HepG2 (cell line): ENCODE results near the gene CDH12. TPM values are rescaled to one million over a fixed set of nuclear protein-coding genes. Genes with fewer than 3 reads are reported as not detected.

ENCODE experiments used
- ATAC-seq: fragments of 200-7000 bp; cut with Tn5 transposase; 3 replicates; pipeline ENCODE4 v1.9.1; 2020; ENCODE audit warnings: mild to moderate bottlenecking, moderate library complexity
- BruUV-seq: library from RNA; stranded (reverse); fragments of 400-500 nt; replicated peaks from 2 replicates; lab custom pipeline; 2021; lab: Mats Ljungman, UMichigan
- CTCF ChIA-PET: fragments of 300-600 bp; formaldehyde crosslinking; extraction: SDS; loops from one replicate; lab custom pipeline; 2021; ENCODE audit warnings: low total read pairs, inconsistent platforms, low intra/inter-chr PET ratio; lab: Yijun Ruan, JAX
- POLR2A ChIA-PET: fragments of 350-600 bp; sonication (Branson Sonifier 250); formaldehyde crosslinking; loops from one replicate; lab custom pipeline; 2020; ENCODE audit warnings: antibody characterized with exemption, inconsistent platforms; lab: Yijun Ruan, JAX
- DNase-seq: peaks from one replicate; pipeline ENCODE4 v3.0.0-alpha.2; 2015; ENCODE audit warnings: low spot score
- FAIRE-seq: peaks from 3 replicates; lab custom pipeline; 2011; peaks lifted over from hg19 to GRCh38; lab: Jason Lieb, UNC
- H2AFZ ChIP-seq: one replicate; pipeline ENCODE4 v1.6.1; 2011; ENCODE audit warnings: low read length, inconsistent platforms
- H3K27ac ChIP-seq: fragments of 300-600 bp; 3 replicates; pipeline ENCODE4 v1.8.0; 2011; ENCODE audit warnings: mixed run types, mild to moderate bottlenecking, mixed read lengths, low read length, inconsistent platforms; ENCODE audit not compliant: insufficient read depth; ENCODE audit errors: extremely low read length
- H3K27me3 ChIP-seq, 2 experiments: fragments of 200-600 bp in 1 of 2; 2 replicates in 1 of 2; 3 replicates in 1 of 2; pipeline versions ENCODE4 v1.6.0 to v1.8.0; 2011; ENCODE audit warnings: low read length in 2 of 2, mild to moderate bottlenecking in 2 of 2, moderate library complexity in 2 of 2, inconsistent platforms in 1 of 2; ENCODE audit not compliant: insufficient read depth in 2 of 2, control insufficient read depth in 1 of 2
- H3K36me3 ChIP-seq, 2 experiments: fragments of 200-600 bp in 1 of 2; replicated peaks in 1 of 2; 2 replicates in 1 of 2; 3 replicates in 1 of 2; pipeline versions ENCODE4 v1.5.1 to v1.8.0; 2011; ENCODE audit warnings: low read length in 2 of 2, inconsistent platforms in 1 of 2; ENCODE audit not compliant: insufficient read depth in 2 of 2, control insufficient read depth in 1 of 2
- H3K4me1 ChIP-seq: 2 replicates; pipeline ENCODE4 v1.5.1; 2012; ENCODE audit warnings: low read length, inconsistent platforms; ENCODE audit not compliant: insufficient read depth
- H3K4me2 ChIP-seq: 2 replicates; pipeline ENCODE4 v1.6.0; 2011; ENCODE audit warnings: low read depth, low read length, inconsistent platforms
- H3K4me3 ChIP-seq, 3 experiments: fragments of 200-600 bp in 1 of 3; sonication (generic), shearing (Covaris generic) in 1 of 3; replicated peaks in 1 of 3; 2 replicates each; pipeline ENCODE4 v1.5.1; 2011 to 2016; ENCODE audit warnings: low read length in 3 of 3, inconsistent platforms in 2 of 3, low read depth in 2 of 3, mild to moderate bottlenecking in 2 of 3, control low read depth in 1 of 3, mixed read lengths in 1 of 3; ENCODE audit not compliant: insufficient read depth in 1 of 3
- H3K79me2 ChIP-seq: one replicate; pipeline ENCODE4 v1.6.1; 2011; ENCODE audit warnings: low read length, inconsistent platforms; ENCODE audit not compliant: insufficient read depth
- H3K9ac ChIP-seq: 2 replicates; pipeline ENCODE4 v1.6.0; 2011; ENCODE audit warnings: mild to moderate bottlenecking, low read depth, low read length, inconsistent platforms; ENCODE audit not compliant: insufficient read depth
- H3K9me3 ChIP-seq: 2 replicates; pipeline ENCODE4 v1.5.1; 2012; ENCODE audit warnings: mild to moderate bottlenecking, low read length
- H4K20me1 ChIP-seq: 2 replicates; pipeline ENCODE4 v1.6.0; 2011; ENCODE audit warnings: inconsistent platforms, mild to moderate bottlenecking, low read length, moderate library complexity; ENCODE audit not compliant: insufficient read depth
- BCLAF1 ChIP-seq: fragments of 450-650 bp; IDR thresholded peaks from 2 replicates; pipeline ENCODE4 v1.6.1; 2017; ENCODE audit warnings: mild to moderate bottlenecking
- DMAP1 ChIP-seq: IDR thresholded peaks from 2 replicates; pipeline ENCODE4 v1.6.1; 2016
- DZIP1 ChIP-seq: sonication (generic); formaldehyde crosslinking; IDR thresholded peaks from 2 replicates; pipeline ENCODE4 v1.5.0; 2020; ENCODE audit warnings: mild to moderate bottlenecking, missing genetic modification reagents
- HNF4G ChIP-seq, 2 experiments: sonication (generic) in 1 of 2; formaldehyde crosslinking in 1 of 2; IDR thresholded peaks; 2 replicates each; pipeline versions ENCODE4 v1.4.0 to v1.6.1; 2011 to 2020; ENCODE audit warnings: borderline replicate concordance in 2 of 2, low read depth in 2 of 2, mild to moderate bottlenecking in 2 of 2, low read length in 1 of 2, missing genetic modification reagents in 1 of 2, moderate library complexity in 1 of 2
- MAFF ChIP-seq: IDR thresholded peaks from 2 replicates; pipeline ENCODE4 v1.6.1; 2011; ENCODE audit warnings: low read depth, low read length, improper control_type of control experiment
- MAFK ChIP-seq, 2 experiments: IDR thresholded peaks in 1 of 2; conservative IDR thresholded peaks in 1 of 2; 2 replicates each; pipeline ENCODE4 v1.6.1; 2011; ENCODE audit warnings: improper control_type of control experiment in 2 of 2, low read length in 2 of 2
- PBX2 ChIP-seq: IDR thresholded peaks from 2 replicates; pipeline ENCODE4 v1.6.1; 2016; ENCODE audit warnings: control low read depth
- ZFP36L2 ChIP-seq: sonication (generic); formaldehyde crosslinking; IDR thresholded peaks from 2 replicates; pipeline ENCODE4 v1.4.0; 2020; ENCODE audit warnings: missing genetic modification reagents
- ZMYM4 ChIP-seq: sonication (generic); formaldehyde crosslinking; IDR thresholded peaks from 2 replicates; pipeline ENCODE4 v1.8.1; 2023; ENCODE audit warnings: mild to moderate bottlenecking, missing genetic modification reagents
- ZNF598 ChIP-seq: sonication (generic); formaldehyde crosslinking; IDR thresholded peaks from 2 replicates; pipeline ENCODE4 v1.5.1; 2020; ENCODE audit warnings: mild to moderate bottlenecking, missing genetic modification reagents, borderline replicate concordance
- ZSCAN12 ChIP-seq: sonication (generic); formaldehyde crosslinking; IDR thresholded peaks from 2 replicates; pipeline ENCODE4 v1.9.0; 2021; ENCODE audit warnings: mild to moderate bottlenecking, missing genetic modification reagents
- WGBS: methylation state at CpG from one replicate; pipeline ENCODE4 v1.1.6; 2017; ENCODE audit warnings: low lambda C conversion rate; 5-methylcytosine and 5-hydroxymethylcytosine counted together
- in situ Hi-C: cut with HindIII; loops from 2 replicates; pipeline ENCODE4 v1.10.0; 2017; ENCODE audit warnings: low pct_unique_long_range_greater_than_20kb; ENCODE audit not compliant: extremely low pct_ligation_motif_present
- intact Hi-C: fragments of 100-400 bp; cut with micrococcal nuclease; formaldehyde crosslinking; loops from one replicate; pipeline ENCODE4 v1.10.0; 2022; ENCODE audit not compliant: unreplicated experiment
- polyA plus RNA-seq, 8 experiments: library from polyadenylated mRNA; depleted of rRNA in 3 of 8; stranded (reverse) in 7 of 8; unstranded in 1 of 8; fragments of >200 nt; fragmentation: Illumina TruSeq in 4 of 8; extraction: Trizol in 4 of 8; gene quantifications; 2 replicates each; pipeline versions ENCODE4 v1.2.1 to v1.2.3, GENCODE V29; 2011 to 2016; ENCODE audit warnings: low read depth in 4 of 8, missing spikeins in 1 of 8, mixed read lengths in 1 of 8; ENCODE audit not compliant: insufficient read depth in 1 of 8
- total RNA-seq, 5 experiments: library from RNA; depleted of rRNA; stranded (reverse); fragments of >200 nt; fragmentation: Illumina TruSeq; extraction: Trizol; gene quantifications; 2 replicates each; pipeline ENCODE4 v1.2.3, GENCODE V29; 2016; ENCODE audit warnings: low read depth in 1 of 5

The CDH12 gene
- total and polyA plus RNA-seq, 2 of the 13 experiments (the other 11 are each of a cell fraction or from before 2014, with no cell fraction given), result not detected

DNA sequence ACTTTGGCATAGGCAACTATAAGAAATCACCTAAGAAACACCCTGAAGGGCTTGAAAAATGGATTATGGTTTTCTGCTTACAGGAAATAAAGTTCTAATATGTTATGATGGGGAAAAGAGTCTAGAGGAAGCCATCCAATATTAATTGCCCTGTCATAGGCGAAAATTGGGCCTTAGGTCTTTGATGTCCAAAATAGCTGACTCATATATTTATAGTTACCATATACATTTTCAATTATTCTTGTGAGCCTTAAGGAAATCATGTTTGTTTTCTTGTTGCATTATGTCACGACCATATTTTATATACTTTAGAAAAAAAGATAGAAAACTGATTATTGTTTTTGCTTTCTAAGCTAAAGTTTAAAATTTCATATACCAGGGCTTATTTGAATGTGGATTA is 509.1 kb downstream of the CDH12 start:
- Histone ChIP-seq H3K9me3 (no peaks in the 10 kb centered on the region), H3K4me2 (no peak overlapping the region), H3K4me1 (no peaks in the 10 kb centered on the region), H3K4me3 (no peak overlapping the region), H3K79me2 (no peaks in the 10 kb centered on the region), H3K27ac (no peak overlapping the region), H3K9ac (no peak overlapping the region), H4K20me1 (no peaks in the 10 kb centered on the region), H2AFZ (no peak overlapping the region), H3K36me3 (no peaks in the 10 kb centered on the region), H3K27me3 (no peaks in the 10 kb centered on the region; a peak in 1 of 5 replicates)
- ATAC-seq, result no peak
- POLR2A ChIA-PET, result no interaction called here
- DNase-seq, result no peak
- in situ Hi-C loops (no loop called here), intact Hi-C loops (no loop called here)
- TF ChIP-seq MAFK (conservative IDR thresholded peaks at IDR 0.05 in 1 of 2, IDR thresholded peaks at IDR 0.05 in 1 of 2; ENCODE audit: low read length in 2 of 2) (peak; percentile 69 to 86), MAFF (peak; percentile 80), ZNF598 (CRISPR knock-in tag) (no peak), ZFP36L2 (CRISPR knock-in tag) (no peak)
- CTCF ChIA-PET, result no interaction called here
- no peak for FAIRE-seq
- 3% methylated on average over 2 of the region's 2 CpGs for WGBS
- BruUV-seq, result no TSS peak

DNA sequence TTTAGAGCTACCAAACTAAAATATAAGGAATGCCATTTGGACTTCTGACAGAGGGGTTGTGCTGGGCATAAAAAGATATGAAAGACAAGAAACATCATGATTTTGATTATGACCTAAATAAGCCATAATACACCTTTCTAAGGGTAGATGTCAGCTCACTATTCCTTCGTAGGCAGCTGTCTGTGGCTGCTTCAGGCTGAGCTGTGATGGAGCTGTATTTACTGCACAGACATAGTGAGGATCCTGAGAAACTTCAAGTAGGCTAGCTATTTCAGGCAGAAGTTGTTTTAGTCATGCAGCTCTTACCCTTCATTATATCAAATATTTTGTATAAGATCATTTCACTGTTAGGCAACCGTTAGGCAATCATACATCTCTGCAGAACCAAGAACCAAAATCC is 511.7 kb downstream of the CDH12 start:
- Histone ChIP-seq H3K36me3 (no peaks in the 10 kb centered on the region), H3K27ac (no peak overlapping the region), H3K27me3 (no peaks in the 10 kb centered on the region), H3K4me2 (no peak overlapping the region), H3K79me2 (no peaks in the 10 kb centered on the region), H3K9me3 (peaks cover 17% of the 10 kb centered on the region), H4K20me1 (no peaks in the 10 kb centered on the region), H2AFZ (no peak overlapping the region), H3K9ac (no peak overlapping the region), H3K4me1 (no peaks in the 10 kb centered on the region), H3K4me3 (no peak overlapping the region)
- CTCF ChIA-PET, result no interaction called here
- intact Hi-C loops, result no loop called here
- FAIRE-seq (no peak), DNase-seq (no peak), ATAC-seq (no peak)
- 0% methylated on average over 2 of the region's 2 CpGs for WGBS
- POLR2A ChIA-PET, result no interaction called here
- in situ Hi-C loops, result no loop called here
- BruUV-seq, result no TSS peak
- TF ChIP-seq DZIP1 (CRISPR knock-in tag) (no peak), ZMYM4 (CRISPR knock-in tag) (no peak), PBX2 (CRISPR knock-in tag) (no peak), DMAP1 (CRISPR knock-in tag) (no peak), HNF4G (IDR thresholded peaks at IDR 0.05; ENCODE audit: borderline replicate concordance, low read depth, low read length) (no peak), HNF4G (CRISPR knock-in tag; IDR thresholded peaks at IDR 0.05; ENCODE audit: borderline replicate concordance, low read depth) (no peak), ZSCAN12 (CRISPR knock-in tag) (no peak), BCLAF1 (no peak)
